HepG2 (cell line): ENCODE results near the gene TM4SF18. TPM values are rescaled to one million over a fixed set of nuclear protein-coding genes. Genes with fewer than 3 reads are reported as not detected.

Experiments
- EP300 ChIP-seq, 3 experiments: sonication (generic) in 1 of 3; formaldehyde crosslinking in 1 of 3; IDR thresholded peaks; 2 replicates each; pipeline versions ENCODE4 v1.5.1 to v1.6.1; 2011 to 2020; ENCODE audit warnings: low read depth in 2 of 3, low read length in 2 of 3, borderline replicate concordance in 1 of 3, improper control_type of control experiment in 1 of 3, mild to moderate bottlenecking in 1 of 3, missing genetic modification reagents in 1 of 3, moderate library complexity in 1 of 3
- FIP1L1 ChIP-seq: fragments of 200-400 bp; formaldehyde crosslinking; IDR thresholded peaks from 2 replicates; pipeline ENCODE4 v1.6.1; 2018; ENCODE audit warnings: low read depth, mild to moderate bottlenecking, low read length, moderate library complexity, borderline replicate concordance; ENCODE audit not compliant: insufficient read depth
- HNRNPL ChIP-seq: fragments of 200-400 bp; formaldehyde crosslinking; IDR thresholded peaks from 2 replicates; pipeline ENCODE4 v1.6.1; 2017; ENCODE audit warnings: mild to moderate bottlenecking, low read depth, low read length
- KDM3A ChIP-seq: IDR thresholded peaks from 2 replicates; pipeline ENCODE4 v1.6.1; 2018; ENCODE audit warnings: low read depth, missing compliant biosample characterization
- KLF6 ChIP-seq: IDR thresholded peaks from 2 replicates; pipeline ENCODE4 v1.8.0; 2016; ENCODE audit warnings: missing biosample characterization, missing genetic modification reagents
- MBD4 ChIP-seq: IDR thresholded peaks from 2 replicates; pipeline ENCODE4 v1.6.1; 2012; ENCODE audit warnings: low read length, inconsistent platforms, borderline replicate concordance
- NBN ChIP-seq: fragments of 450-650 bp; conservative IDR thresholded peaks from 2 replicates; pipeline ENCODE4 v1.6.1; 2017
- NONO ChIP-seq, 2 experiments: fragments of 450-650 bp in 1 of 2; sonication (generic) in 1 of 2; formaldehyde crosslinking in 1 of 2; IDR thresholded peaks in 1 of 2; conservative IDR thresholded peaks in 1 of 2; 2 replicates each; pipeline versions ENCODE4 v1.6.1 to v1.8.0; 2017 to 2022; ENCODE audit warnings: mild to moderate bottlenecking in 1 of 2, missing genetic modification reagents in 1 of 2, moderate library complexity in 1 of 2
- ZC3H4 ChIP-seq: sonication (generic); formaldehyde crosslinking; IDR thresholded peaks from 2 replicates; pipeline ENCODE4 v1.4.0; 2020; ENCODE audit warnings: missing genetic modification reagents, borderline replicate concordance
- polyA plus RNA-seq, 8 experiments: library from polyadenylated mRNA; depleted of rRNA in 3 of 8; stranded (reverse) in 7 of 8; unstranded in 1 of 8; fragments of >200 nt; fragmentation: Illumina TruSeq in 4 of 8; extraction: Trizol in 4 of 8; gene quantifications; 2 replicates each; pipeline versions ENCODE4 v1.2.1 to v1.2.3, GENCODE V29; 2011 to 2016; ENCODE audit warnings: low read depth in 4 of 8, missing spikeins in 1 of 8, mixed read lengths in 1 of 8; ENCODE audit not compliant: insufficient read depth in 1 of 8
- total RNA-seq, 5 experiments: library from RNA; depleted of rRNA; stranded (reverse); fragments of >200 nt; fragmentation: Illumina TruSeq; extraction: Trizol; gene quantifications; 2 replicates each; pipeline ENCODE4 v1.2.3, GENCODE V29; 2016; ENCODE audit warnings: low read depth in 1 of 5
- TF ChIP-seq, protein P1 (sequence below): sonication (generic); formaldehyde crosslinking; IDR thresholded peaks from 2 replicates; pipeline ENCODE4 v1.8.1; 2022; ENCODE audit warnings: mild to moderate bottlenecking, missing genetic modification reagents
- TF ChIP-seq, protein P2 (sequence below): sonication (generic); formaldehyde crosslinking; IDR thresholded peaks from 2 replicates; pipeline ENCODE4 v1.4.0; 2020; ENCODE audit warnings: missing genetic modification reagents
- TF ChIP-seq, protein P3 (sequence below): sonication (generic); formaldehyde crosslinking; IDR thresholded peaks from 2 replicates; pipeline ENCODE4 v1.9.0; 2021; ENCODE audit warnings: missing genetic modification reagents, borderline replicate concordance
- TF ChIP-seq, protein P4 (sequence below): sonication (generic); formaldehyde crosslinking; IDR thresholded peaks from one replicate; pipeline ENCODE4 v1.5.1; 2020; ENCODE audit warnings: mild to moderate bottlenecking, missing genetic modification reagents; ENCODE audit errors: not compliant biosample characterization

Gene TM4SF18
- total and polyA plus RNA-seq, 2 of the 13 experiments (the other 11 are each of a cell fraction or from before 2014, with no cell fraction given), result 0.15 TPM; not detected in 1

DNA sequence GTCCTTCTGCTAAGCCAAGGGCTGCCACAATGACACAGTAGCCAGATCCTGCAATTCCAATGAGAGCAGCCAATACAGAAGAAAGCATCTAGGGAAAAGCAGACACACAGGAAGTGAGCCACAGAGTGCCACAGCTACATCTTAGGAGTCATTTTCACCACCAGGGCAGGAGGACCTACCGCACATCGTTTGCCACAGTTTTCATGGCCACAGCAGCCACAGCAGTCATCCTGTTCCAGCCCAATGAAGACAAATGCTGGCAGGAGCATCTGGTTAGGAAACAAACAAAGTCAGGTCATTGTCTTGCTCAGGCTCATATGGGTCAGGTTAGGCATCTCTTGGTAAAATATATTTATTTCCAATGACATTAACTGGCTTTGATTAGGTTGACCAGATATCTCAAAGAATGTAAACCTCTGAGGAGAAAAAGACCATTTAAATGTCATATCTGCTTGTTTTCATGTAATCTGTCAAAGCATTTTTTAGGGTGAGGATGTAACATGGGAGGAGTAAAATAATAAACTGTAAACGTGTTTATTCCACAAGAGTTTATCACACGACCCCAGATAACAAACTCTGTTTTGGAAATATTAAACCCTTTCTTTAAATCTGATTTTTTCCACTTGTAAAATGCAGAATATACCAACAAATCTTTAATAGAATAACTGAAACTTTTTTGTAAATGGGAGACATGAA is 42.2 kb upstream of the TM4SF18 start (continued):
- TF ChIP-seq, protein P1, sequence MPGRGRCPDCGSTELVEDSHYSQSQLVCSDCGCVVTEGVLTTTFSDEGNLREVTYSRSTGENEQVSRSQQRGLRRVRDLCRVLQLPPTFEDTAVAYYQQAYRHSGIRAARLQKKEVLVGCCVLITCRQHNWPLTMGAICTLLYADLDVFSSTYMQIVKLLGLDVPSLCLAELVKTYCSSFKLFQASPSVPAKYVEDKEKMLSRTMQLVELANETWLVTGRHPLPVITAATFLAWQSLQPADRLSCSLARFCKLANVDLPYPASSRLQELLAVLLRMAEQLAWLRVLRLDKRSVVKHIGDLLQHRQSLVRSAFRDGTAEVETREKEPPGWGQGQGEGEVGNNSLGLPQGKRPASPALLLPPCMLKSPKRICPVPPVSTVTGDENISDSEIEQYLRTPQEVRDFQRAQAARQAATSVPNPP, result no peak
- TF ChIP-seq EP300 (IDR thresholded peaks at IDR 0.05; ENCODE audit: low read depth in 2 of 2, low read length in 2 of 2), result no peak
- no peak for TF ChIP-seq EP300 (CRISPR knock-in tag; IDR thresholded peaks at IDR 0.05; ENCODE audit: borderline replicate concordance)
- no peak for TF ChIP-seq NBN
- TF ChIP-seq KLF6 (CRISPR knock-in tag), result no peak
- TF ChIP-seq FIP1L1, result no peak
- no peak for TF ChIP-seq MBD4
- TF ChIP-seq KDM3A, result no peak
- TF ChIP-seq, protein P2, sequence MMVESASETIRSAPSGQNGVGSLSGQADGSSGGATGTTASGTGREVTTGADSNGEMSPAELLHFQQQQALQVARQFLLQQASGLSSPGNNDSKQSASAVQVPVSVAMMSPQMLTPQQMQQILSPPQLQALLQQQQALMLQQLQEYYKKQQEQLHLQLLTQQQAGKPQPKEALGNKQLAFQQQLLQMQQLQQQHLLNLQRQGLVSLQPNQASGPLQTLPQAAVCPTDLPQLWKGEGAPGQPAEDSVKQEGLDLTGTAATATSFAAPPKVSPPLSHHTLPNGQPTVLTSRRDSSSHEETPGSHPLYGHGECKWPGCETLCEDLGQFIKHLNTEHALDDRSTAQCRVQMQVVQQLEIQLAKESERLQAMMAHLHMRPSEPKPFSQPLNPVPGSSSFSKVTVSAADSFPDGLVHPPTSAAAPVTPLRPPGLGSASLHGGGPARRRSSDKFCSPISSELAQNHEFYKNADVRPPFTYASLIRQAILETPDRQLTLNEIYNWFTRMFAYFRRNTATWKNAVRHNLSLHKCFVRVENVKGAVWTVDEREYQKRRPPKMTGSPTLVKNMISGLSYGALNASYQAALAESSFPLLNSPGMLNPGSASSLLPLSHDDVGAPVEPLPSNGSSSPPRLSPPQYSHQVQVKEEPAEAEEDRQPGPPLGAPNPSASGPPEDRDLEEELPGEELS (CRISPR knock-in tag), result peak; percentile 26; the same call in 1 of the 2 replicates
- TF ChIP-seq NONO (IDR thresholded peaks at IDR 0.05), result no peak
- TF ChIP-seq NONO (CRISPR knock-in tag; conservative IDR thresholded peaks at IDR 0.05), result no peak; the same call in 1 of the 2 replicates
- TF ChIP-seq, protein P3, sequence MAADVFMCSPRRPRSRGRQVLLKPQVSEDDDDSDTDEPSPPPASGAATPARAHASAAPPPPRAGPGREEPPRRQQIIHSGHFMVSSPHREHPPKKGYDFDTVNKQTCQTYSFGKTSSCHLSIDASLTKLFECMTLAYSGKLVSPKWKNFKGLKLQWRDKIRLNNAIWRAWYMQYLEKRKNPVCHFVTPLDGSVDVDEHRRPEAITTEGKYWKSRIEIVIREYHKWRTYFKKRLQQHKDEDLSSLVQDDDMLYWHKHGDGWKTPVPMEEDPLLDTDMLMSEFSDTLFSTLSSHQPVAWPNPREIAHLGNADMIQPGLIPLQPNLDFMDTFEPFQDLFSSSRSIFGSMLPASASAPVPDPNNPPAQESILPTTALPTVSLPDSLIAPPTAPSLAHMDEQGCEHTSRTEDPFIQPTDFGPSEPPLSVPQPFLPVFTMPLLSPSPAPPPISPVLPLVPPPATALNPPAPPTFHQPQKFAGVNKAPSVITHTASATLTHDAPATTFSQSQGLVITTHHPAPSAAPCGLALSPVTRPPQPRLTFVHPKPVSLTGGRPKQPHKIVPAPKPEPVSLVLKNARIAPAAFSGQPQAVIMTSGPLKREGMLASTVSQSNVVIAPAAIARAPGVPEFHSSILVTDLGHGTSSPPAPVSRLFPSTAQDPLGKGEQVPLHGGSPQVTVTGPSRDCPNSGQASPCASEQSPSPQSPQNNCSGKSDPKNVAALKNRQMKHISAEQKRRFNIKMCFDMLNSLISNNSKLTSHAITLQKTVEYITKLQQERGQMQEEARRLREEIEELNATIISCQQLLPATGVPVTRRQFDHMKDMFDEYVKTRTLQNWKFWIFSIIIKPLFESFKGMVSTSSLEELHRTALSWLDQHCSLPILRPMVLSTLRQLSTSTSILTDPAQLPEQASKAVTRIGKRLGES (CRISPR knock-in tag), result no peak
- TF ChIP-seq, protein P4, sequence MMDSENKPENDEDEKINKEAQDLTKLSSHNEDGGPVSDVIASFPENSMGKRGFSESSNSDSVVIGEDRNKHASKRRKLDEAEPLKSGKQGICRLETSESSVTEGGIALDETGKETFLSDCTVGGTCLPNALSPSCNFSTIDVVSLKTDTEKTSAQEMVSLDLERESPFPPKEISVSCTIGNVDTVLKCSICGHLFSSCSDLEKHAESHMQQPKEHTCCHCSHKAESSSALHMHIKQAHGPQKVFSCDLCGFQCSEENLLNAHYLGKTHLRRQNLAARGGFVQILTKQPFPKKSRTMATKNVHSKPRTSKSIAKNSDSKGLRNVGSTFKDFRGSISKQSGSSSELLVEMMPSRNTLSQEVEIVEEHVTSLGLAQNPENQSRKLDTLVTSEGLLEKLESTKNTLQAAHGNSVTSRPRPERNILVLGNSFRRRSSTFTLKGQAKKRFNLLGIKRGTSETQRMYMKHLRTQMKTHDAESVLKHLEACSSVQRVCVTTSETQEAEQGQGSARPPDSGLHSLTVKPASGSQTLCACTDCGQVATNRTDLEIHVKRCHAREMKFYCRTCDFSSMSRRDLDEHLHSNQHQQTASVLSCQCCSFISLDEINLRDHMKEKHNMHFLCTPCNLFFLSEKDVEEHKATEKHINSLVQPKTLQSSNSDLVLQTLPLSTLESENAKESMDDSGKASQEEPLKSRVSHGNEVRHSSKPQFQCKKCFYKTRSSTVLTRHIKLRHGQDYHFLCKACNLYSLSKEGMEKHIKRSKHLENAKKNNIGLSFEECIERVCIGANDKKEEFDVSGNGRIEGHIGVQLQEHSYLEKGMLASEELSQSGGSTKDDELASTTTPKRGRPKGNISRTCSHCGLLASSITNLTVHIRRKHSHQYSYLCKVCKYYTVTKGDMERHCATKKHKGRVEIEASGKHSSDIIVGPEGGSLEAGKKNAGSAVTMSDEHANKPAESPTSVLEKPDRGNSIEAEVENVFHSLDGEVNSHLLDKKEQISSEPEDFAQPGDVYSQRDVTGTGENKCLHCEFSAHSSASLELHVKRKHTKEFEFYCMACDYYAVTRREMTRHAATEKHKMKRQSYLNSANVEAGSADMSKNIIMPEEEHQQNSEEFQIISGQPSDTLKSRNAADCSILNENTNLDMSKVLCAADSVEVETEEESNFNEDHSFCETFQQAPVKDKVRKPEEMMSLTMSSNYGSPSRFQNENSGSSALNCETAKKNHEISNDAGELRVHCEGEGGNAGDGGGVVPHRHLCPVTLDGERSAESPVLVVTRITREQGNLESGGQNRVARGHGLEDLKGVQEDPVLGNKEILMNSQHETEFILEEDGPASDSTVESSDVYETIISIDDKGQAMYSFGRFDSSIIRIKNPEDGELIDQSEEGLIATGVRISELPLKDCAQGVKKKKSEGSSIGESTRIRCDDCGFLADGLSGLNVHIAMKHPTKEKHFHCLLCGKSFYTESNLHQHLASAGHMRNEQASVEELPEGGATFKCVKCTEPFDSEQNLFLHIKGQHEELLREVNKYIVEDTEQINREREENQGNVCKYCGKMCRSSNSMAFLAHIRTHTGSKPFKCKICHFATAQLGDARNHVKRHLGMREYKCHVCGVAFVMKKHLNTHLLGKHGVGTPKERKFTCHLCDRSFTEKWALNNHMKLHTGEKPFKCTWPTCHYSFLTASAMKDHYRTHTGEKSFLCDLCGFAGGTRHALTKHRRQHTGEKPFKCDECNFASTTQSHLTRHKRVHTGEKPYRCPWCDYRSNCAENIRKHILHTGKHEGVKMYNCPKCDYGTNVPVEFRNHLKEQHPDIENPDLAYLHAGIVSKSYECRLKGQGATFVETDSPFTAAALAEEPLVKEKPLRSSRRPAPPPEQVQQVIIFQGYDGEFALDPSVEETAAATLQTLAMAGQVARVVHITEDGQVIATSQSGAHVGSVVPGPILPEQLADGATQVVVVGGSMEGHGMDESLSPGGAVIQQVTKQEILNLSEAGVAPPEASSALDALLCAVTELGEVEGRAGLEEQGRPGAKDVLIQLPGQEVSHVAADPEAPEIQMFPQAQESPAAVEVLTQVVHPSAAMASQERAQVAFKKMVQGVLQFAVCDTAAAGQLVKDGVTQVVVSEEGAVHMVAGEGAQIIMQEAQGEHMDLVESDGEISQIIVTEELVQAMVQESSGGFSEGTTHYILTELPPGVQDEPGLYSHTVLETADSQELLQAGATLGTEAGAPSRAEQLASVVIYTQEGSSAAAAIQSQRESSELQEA, result no peak
- TF ChIP-seq HNRNPL, result peak; percentile 82
- peak; percentile 57; the same call in 1 of the 2 replicates for TF ChIP-seq ZC3H4 (CRISPR knock-in tag)
